TTC549 (cell line): Measurements from ENCODE around the gene CHP1.
"Not testable (repeated sequence)": the region's sequence is repeated elsewhere in the genome, so short reads cannot be mapped to it uniquely, and the experiment has no call there.

Source experiments
- FAIRE-seq: peaks from 2 replicates; lab custom pipeline; 2012; peaks lifted over from hg19 to GRCh38; lab: Jason Lieb, UNC

The CHP1 gene

DNA sequence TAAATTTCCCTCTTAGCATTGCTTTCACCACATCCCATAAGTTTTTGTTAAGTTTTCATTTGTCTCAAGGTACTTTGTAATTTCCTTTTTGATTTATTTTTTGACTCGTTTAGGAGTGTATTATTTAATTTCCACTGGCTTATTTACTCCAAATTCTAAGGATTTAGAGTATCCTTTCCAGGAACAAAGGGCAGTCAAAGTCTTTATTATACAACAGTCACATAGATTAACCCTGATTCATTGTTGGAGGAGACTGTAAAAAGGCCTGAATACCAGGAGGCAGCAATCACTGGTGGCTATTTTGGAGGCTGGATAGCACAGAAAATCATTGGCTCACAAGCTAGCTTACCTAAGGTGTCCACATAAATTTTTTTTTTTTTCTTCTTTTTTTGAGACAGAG, 61.5 kb downstream of the CHP1 start:
- no peak for FAIRE-seq

DNA sequence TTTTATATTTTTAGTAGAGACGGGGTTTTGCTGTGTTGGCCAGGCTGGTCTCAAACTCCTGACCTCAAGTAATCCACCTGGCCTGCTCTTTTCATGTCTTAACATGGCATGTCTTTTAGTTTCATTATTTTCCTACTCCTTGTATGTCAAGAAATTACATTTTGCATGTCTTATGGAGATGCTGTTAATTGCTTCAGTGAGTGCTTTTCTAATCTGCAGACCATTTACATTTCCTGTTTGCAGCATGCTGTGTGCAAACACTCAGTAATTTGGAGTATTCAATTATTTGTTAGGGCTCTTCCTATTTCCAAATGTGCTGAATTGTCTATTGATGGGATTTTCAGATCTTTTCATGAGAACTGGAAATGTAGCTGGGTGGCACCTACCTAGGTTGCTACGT, 70.1 kb downstream of the CHP1 start:
- not testable (repeated sequence) for FAIRE-seq

DNA sequence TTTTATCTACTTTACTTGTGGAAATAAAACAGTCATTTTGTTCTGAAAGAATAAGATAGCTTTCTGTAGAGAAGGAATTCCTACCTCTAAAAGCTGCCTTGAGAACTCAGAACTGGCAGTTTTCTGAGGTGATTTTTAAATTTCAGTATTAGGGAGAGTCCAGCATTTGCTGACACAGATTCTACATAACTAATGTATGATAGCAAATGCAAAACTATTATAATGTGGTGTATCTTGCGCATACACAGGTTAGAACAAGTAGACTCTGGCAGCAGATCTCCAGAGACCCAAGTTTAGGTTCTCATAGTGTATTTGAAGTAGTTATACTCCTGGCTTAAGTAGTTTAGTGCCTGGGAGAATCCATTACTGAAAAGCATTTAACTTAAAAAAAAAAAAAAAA, 70.5 kb downstream of the CHP1 start:
- no peak for FAIRE-seq

DNA sequence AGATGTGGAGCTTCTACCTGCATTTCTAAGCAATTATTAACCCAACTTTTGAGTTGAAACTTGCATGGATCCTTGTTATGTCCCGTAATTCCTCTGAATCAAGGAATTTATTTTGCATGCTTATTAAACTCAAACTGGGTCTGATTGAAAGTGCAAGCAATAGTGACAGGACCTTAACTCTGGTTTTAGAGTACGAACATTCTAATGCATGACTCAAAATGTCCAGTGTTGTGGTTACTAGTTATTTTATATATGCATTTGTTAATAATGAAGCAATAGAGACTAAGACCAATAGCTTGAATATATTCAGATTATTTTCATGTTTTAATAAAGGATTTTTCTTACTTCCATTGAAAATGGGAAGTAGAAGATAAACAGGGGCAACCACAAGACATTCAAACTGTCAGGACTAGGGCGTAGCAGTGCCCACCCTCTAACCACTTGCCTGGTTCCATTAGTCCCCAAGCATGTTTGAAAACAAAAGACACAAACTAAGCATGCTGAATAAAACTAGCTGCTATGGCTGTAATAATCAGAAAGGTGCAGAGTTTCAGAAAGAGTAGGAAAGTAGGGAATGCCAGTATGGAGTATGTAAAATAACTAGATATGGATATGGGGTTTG, 73.2 kb downstream of the CHP1 start:
- FAIRE-seq = no peak

DNA sequence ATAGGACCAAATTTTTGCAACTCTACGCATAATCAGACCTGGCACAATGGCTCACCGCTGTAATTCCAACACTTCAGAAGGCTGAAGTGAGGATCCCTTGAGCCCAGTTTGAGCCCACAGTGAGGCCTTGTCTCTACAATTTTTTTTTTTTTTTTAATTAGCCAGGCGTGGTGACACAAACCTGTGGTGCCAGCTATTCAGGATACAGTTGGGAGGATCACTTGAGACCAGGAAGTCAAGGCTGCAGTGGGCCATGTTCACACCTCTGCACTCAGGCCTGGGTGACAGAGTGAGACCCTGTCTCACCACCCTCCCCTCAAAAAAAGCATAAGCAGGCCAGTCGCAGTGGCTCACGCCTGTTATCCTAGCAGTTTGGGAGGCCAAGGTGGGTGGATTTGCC, 76.6 kb downstream of the CHP1 start:
- no peak for FAIRE-seq

DNA sequence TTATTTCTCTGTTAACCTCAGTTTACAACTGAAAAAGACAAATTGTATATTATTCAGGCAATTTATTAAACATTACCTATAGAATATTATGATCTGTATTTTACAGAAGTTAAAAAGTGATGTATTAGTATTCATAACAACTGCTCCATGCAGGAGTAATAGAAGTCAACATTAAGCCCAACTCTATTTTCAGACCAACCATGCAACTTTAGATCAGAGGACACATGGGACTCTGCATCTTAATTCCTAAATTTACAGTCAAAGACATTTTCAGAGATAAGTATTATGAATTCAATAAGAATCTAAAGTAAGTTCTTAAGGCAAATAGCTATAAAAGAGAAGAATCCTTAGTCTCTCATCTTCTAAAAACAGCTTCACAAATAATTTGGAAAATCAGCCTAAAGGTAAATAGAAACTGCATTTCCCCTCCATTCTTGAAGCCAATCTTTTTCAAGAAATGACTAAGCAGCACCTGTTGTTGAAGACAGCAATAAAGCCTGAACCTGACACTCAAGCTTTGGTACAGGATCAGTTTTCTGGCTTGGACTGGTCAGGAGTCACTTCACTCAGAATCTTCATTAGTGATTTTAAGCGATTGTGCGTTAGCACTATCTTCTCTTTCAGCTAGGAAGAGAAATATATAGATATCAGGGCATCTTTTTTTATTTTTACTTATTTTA, 78.3 kb downstream of the CHP1 start:
- FAIRE-seq = no peak

DNA sequence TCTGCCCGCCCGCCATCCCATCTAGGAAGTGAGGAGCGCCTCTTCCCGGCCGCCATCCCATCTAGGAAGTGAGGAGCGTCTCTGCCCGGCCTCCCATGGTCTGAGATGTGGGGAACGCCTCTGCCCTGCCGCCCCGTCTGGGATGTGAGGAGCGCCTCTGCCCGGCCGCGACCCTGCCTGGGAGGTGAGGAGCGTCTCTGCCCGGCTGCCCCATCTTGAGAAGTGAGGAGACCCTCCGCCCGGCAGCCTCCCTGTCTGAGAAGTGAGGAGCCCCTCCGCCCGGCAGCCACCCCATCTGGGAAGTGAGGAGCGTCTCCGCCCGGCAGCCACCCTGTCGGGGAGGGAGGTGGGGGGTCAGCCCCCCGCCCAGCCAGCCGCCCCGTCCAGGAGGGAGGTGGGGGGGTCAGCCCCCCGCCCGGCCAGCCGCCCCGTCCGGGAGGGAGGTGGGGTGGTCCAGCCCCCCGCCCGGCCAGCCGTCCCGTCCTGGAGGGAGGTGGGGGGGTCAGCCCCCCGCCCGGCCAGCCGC, 89.8 kb downstream of the CHP1 start:
- FAIRE-seq = not testable (repeated sequence)

DNA sequence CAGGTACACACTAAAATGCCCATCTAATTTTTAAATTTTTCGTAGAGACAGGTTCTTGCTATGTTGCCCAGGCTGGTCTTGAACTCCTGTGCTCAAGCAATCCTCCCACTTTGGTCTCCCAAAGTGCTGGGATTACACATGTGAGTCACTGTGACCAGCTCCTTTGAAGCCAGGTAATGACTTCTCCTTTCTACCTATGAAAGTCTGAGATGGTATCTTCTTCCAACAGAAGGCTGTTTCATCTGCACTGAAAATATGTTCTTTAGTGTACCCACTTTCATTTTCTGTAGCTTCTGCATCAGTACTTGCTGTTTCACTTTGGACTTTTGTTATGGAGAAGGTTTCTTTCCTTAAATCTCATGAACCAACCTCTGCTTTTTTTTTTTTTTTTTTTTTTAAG, 92.5 kb downstream of the CHP1 start:
- no peak for FAIRE-seq

DNA sequence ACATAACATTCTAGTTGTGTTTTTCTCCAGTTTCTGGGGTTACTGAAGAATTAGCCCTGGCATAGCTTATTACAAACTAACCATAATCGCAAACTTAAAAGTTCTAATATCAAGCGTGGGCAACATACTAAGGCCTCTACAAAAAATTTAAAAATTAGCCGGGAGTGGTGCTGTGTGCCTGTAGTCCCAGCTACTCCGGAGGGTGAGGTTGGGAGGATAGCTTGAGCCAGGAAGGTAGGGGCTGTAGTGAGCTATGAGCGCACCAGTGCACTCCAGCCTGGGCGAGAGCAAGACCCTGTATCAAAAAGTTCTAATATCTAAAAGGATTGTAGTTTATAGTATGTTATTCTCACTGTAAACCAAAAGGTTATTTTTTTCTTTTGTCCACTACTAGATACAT, 100.2 kb downstream of the CHP1 start:
- no peak for FAIRE-seq
